Sigmoid colon (tissue), 3 donors: ENCODE data around the gene FUS.

Source experiments
- POLR2A ChIP-seq, 2 donors: fragments of 450-650 bp; IDR thresholded peaks; one replicate each; pipeline ENCODE4 v1.6.1; 2016; ENCODE audit warnings: antibody characterized with exemption in 2 of 2, mild to moderate bottlenecking in 2 of 2, moderate library complexity in 2 of 2
- TF ChIP-seq, protein P1 (sequence below), 4 experiments: fragments of 450-650 bp in 3 of 4; fragments of 200-600 bp in 1 of 4; IDR thresholded peaks; one replicate each; pipeline ENCODE4 v1.5.1; 2016 to 2019; ENCODE audit warnings: antibody characterized with exemption in 4 of 4, mild to moderate bottlenecking in 3 of 4, moderate library complexity in 2 of 4

GRCh38 chr16:31238041-31238440 lies 58.1 kb downstream of the FUS start:
- TF ChIP-seq POLR2A (IDR thresholded peaks at IDR 0.05): no peak
- TF ChIP-seq, protein P1, sequence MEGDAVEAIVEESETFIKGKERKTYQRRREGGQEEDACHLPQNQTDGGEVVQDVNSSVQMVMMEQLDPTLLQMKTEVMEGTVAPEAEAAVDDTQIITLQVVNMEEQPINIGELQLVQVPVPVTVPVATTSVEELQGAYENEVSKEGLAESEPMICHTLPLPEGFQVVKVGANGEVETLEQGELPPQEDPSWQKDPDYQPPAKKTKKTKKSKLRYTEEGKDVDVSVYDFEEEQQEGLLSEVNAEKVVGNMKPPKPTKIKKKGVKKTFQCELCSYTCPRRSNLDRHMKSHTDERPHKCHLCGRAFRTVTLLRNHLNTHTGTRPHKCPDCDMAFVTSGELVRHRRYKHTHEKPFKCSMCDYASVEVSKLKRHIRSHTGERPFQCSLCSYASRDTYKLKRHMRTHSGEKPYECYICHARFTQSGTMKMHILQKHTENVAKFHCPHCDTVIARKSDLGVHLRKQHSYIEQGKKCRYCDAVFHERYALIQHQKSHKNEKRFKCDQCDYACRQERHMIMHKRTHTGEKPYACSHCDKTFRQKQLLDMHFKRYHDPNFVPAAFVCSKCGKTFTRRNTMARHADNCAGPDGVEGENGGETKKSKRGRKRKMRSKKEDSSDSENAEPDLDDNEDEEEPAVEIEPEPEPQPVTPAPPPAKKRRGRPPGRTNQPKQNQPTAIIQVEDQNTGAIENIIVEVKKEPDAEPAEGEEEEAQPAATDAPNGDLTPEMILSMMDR (IDR thresholded peaks at IDR 0.05): no peak
